K562 (cell line): ENCODE results near the gene PARD3. TPM values are rescaled to one million over a fixed set of nuclear protein-coding genes. Genes with fewer than 3 reads are reported as not detected.
A peak's percentile ranks its signal among the peaks of the same experiment; 100 is the strongest.

Source experiments
- ATAC-seq: fragments of 200-7000 bp; cut with Tn5 transposase; 3 replicates; pipeline ENCODE4 v1.9.1; 2020; ENCODE audit warnings: moderate library complexity
- BruUV-seq: library from RNA; stranded (reverse); fragments of 400-500 nt; replicated peaks from 2 replicates; lab custom pipeline; 2021; lab: Mats Ljungman, UMichigan
- CTCF ChIA-PET: fragments of 300-600 bp; formaldehyde crosslinking; extraction: SDS; loops from one replicate; lab custom pipeline; 2021; ENCODE audit warnings: low intra/inter-chr PET ratio; lab: Yijun Ruan, JAX
- POLR2A ChIA-PET: fragments of 300-600, 350-650 bp; sonication (Branson Sonifier 250); formaldehyde crosslinking; extraction: SDS; loops from one replicate; lab custom pipeline; 2021; ENCODE audit warnings: antibody characterized with exemption, inconsistent platforms; lab: Yijun Ruan, JAX
- DNase-seq, 4 experiments: peaks; one replicate each; pipeline versions ENCODE4 v3.0.0 to v3.0.0-alpha.2; 2011 to 2018; ENCODE audit warnings: low spot score in 3 of 4, mixed read lengths in 3 of 4; ENCODE audit errors: extremely low read depth in 1 of 4
- FAIRE-seq: peaks from 2 replicates; lab custom pipeline; 2011; peaks lifted over from hg19 to GRCh38; lab: Jason Lieb, UNC
- H2AFZ ChIP-seq: 2 replicates; pipeline ENCODE4 v1.6.0; 2011; ENCODE audit warnings: low read depth, low read length, control low read depth, inconsistent platforms
- H3K27ac ChIP-seq: fragments of 200-600 bp; 3 replicates; pipeline ENCODE4 v1.8.0; 2011; ENCODE audit warnings: low read depth, mild to moderate bottlenecking, control low read depth, inconsistent platforms, low read length, moderate library complexity, mixed read lengths; ENCODE audit errors: extremely low read depth
- H3K27me3 ChIP-seq, 2 experiments: fragments of 300-600 bp in 1 of 2; 2 replicates in 1 of 2; 3 replicates in 1 of 2; pipeline versions ENCODE4 v1.6.0 to v1.8.0; 2011; ENCODE audit warnings: inconsistent platforms in 2 of 2, low read length in 2 of 2, mild to moderate bottlenecking in 1 of 2, mixed read lengths in 1 of 2, moderate library complexity in 1 of 2; ENCODE audit not compliant: control insufficient read depth in 2 of 2, insufficient read depth in 2 of 2
- H3K36me3 ChIP-seq: fragments of 300-600 bp; 3 replicates; pipeline ENCODE4 v1.8.0; 2011; ENCODE audit warnings: mild to moderate bottlenecking, low read length, inconsistent platforms; ENCODE audit not compliant: control insufficient read depth, insufficient read depth
- H3K4me1 ChIP-seq, 2 experiments: fragments of 200-600 bp in 1 of 2; replicated peaks in 1 of 2; 2 replicates in 1 of 2; 3 replicates in 1 of 2; pipeline versions ENCODE4 v1.5.1 to v1.8.0; 2011; ENCODE audit warnings: inconsistent platforms in 2 of 2, low read length in 2 of 2, mild to moderate bottlenecking in 1 of 2, mixed read lengths in 1 of 2, moderate library complexity in 1 of 2; ENCODE audit not compliant: control insufficient read depth in 2 of 2, insufficient read depth in 2 of 2
- H3K4me2 ChIP-seq: 2 replicates; pipeline ENCODE4 v1.6.1; 2011; ENCODE audit warnings: low read length, control low read depth, inconsistent platforms, mixed read lengths; ENCODE audit not compliant: insufficient read depth
- H3K4me3 ChIP-seq: fragments of 200-600 bp; sonication (generic), shearing (Covaris generic); 2 replicates; pipeline ENCODE4 v1.5.1; 2016; ENCODE audit warnings: control low read depth, inconsistent platforms
- H3K79me2 ChIP-seq: fragments of 200-600 bp; 3 replicates; pipeline ENCODE4 v1.8.0; 2011; ENCODE audit warnings: low read length, inconsistent platforms; ENCODE audit not compliant: control insufficient read depth, insufficient read depth
- H3K9ac ChIP-seq, 2 experiments: 2 replicates each; pipeline versions ENCODE4 v1.6.0 to v1.6.1; 2011; ENCODE audit warnings: low read depth in 2 of 2, low read length in 2 of 2, control low read depth in 1 of 2, inconsistent platforms in 1 of 2, mild to moderate bottlenecking in 1 of 2, mixed read lengths in 1 of 2; ENCODE audit not compliant: insufficient read depth in 1 of 2
- H3K9me1 ChIP-seq: one replicate; pipeline ENCODE4 v1.6.0; 2011; ENCODE audit warnings: inconsistent platforms, mild to moderate bottlenecking, low read length, moderate library complexity; ENCODE audit not compliant: control insufficient read depth, insufficient read depth
- H3K9me3 ChIP-seq: replicated peaks from 2 replicates; pipeline ENCODE4 v1.5.1; 2011; ENCODE audit warnings: low read depth, low read length, inconsistent platforms; ENCODE audit not compliant: control insufficient read depth, insufficient read depth
- H4K20me1 ChIP-seq: replicated peaks from 2 replicates; pipeline ENCODE4 v1.6.1; 2011; ENCODE audit warnings: low read length, inconsistent platforms, mixed read lengths; ENCODE audit not compliant: control insufficient read depth, insufficient read depth
- ATF3 ChIP-seq, 2 experiments: fragments of 450-650 bp in 1 of 2; sonication (generic) in 1 of 2; formaldehyde crosslinking in 1 of 2; IDR thresholded peaks in 1 of 2; conservative IDR thresholded peaks in 1 of 2; 2 replicates each; pipeline versions ENCODE4 v1.6.1 to v1.8.1; 2016 to 2023; ENCODE audit warnings: mild to moderate bottlenecking in 2 of 2, moderate library complexity in 2 of 2, inconsistent platforms in 1 of 2, missing genetic modification reagents in 1 of 2
- CBFB ChIP-seq: sonication (generic); formaldehyde crosslinking; IDR thresholded peaks from 2 replicates; pipeline ENCODE4 v1.4.0; 2020; ENCODE audit warnings: mild to moderate bottlenecking, missing genetic modification reagents
- CEBPG ChIP-seq, 3 experiments: fragments of 200-800 bp in 1 of 3; sonication (Bioruptor generic) in 1 of 3; sonication (generic) in 1 of 3; formaldehyde crosslinking in 1 of 3; IDR thresholded peaks in 2 of 3; conservative IDR thresholded peaks in 1 of 3; 2 replicates each; pipeline versions ENCODE4 v1.6.1 to v1.8.0; 2016 to 2022; ENCODE audit warnings: missing compliant biosample characterization in 2 of 3, missing genetic modification characterization in 2 of 3, mild to moderate bottlenecking in 1 of 3, missing genetic modification reagents in 1 of 3
- MAZ ChIP-seq, 2 experiments: fragments of 450-650 bp in 1 of 2; sonication (generic) in 1 of 2; formaldehyde crosslinking; IDR thresholded peaks in 1 of 2; conservative IDR thresholded peaks in 1 of 2; 2 replicates each; pipeline versions ENCODE4 v1.4.0 to v1.5.0; 2020; ENCODE audit warnings: mild to moderate bottlenecking in 1 of 2, missing genetic modification reagents in 1 of 2
- TBL1XR1 ChIP-seq, 2 experiments: IDR thresholded peaks; 2 replicates each; pipeline ENCODE4 v1.6.1; 2012; ENCODE audit warnings: improper control_type of control experiment in 2 of 2, low read length in 2 of 2, mild to moderate bottlenecking in 1 of 2
- TSHZ1 ChIP-seq: fragments of 250-450 bp; sonication (Bioruptor Pico); IDR thresholded peaks from 2 replicates; pipeline ENCODE4 v1.4.0; 2020; ENCODE audit warnings: mild to moderate bottlenecking, moderate library complexity
- WGBS: fragments of 100-300 bp; shearing (Covaris generic); methylation state at CpG from one replicate; pipeline ENCODE4 v1.1.6; 2016; ENCODE audit warnings: low coverage, mixed read lengths; ENCODE audit not compliant: insufficient coverage; ENCODE audit errors: missing lambda C conversion rate; 5-methylcytosine and 5-hydroxymethylcytosine counted together
- in situ Hi-C: fragments of 300-500 bp; cut with MboI; formaldehyde crosslinking; loops from 4 replicates; pipeline ENCODE4 v1.15.0; 2018; ENCODE audit warnings: inconsistent platforms, mixed read lengths
- intact Hi-C: fragments of 100-400 bp; cut with micrococcal nuclease; formaldehyde crosslinking; loops from 2 replicates; pipeline ENCODE4 v1.14.2; 2022
- polyA plus RNA-seq, 8 experiments: library from polyadenylated mRNA; depleted of rRNA in 4 of 8; stranded (reverse) in 5 of 8; unstranded in 3 of 8; fragments of >200 nt; fragmentation: Nextera tagmentation in 2 of 8; fragmentation: Illumina TruSeq in 1 of 8; extraction: Ambion mirVana in 2 of 8; extraction: Trizol in 1 of 8; gene quantifications; 2 replicates each; pipeline versions ENCODE4 v1.2.1 to v1.2.3, GENCODE V29; 2011 to 2014; ENCODE audit warnings: inconsistent platforms in 1 of 8, missing spikeins in 1 of 8
- total RNA-seq, 7 experiments: library from RNA; depleted of rRNA in 6 of 7; stranded (reverse); fragments of >200 nt in 6 of 7; fragmentation: Illumina TruSeq in 2 of 7; extraction: Trizol in 2 of 7; gene quantifications; 2 replicates each; pipeline versions ENCODE4 v1.2.1 to v1.2.3, GENCODE V29; 2011 to 2021; ENCODE audit warnings: low replicate concordance in 1 of 7

PARD3 gene
- total and polyA plus RNA-seq, 9 of the 15 experiments (the other 6 are each of a cell fraction or from before 2014, with no cell fraction given), result 2.7 to 11.7 (median 7.7) TPM

GRCh38 chr10:34682580-34682979, 132.5 kb downstream of the PARD3 start:
- 38% methylated on average over 7 of the region's 7 CpGs for WGBS

More at GRCh38 chr10:34682580-34682979, 132.5 kb downstream of the PARD3 start:
- peaks cover 3% of the 10 kb centered on the region; the same call in 1 of the 2 replicates for H4K20me1 ChIP-seq
- H3K9me1 ChIP-seq, result no peaks in the 10 kb centered on the region
- no TSS peak for BruUV-seq
- H3K4me2 ChIP-seq, result no peak overlapping the region
- no peak for DNase-seq
- FAIRE-seq, result no peak
- H3K79me2 ChIP-seq, result no peaks in the 10 kb centered on the region
- no peaks in the 10 kb centered on the region for H3K36me3 ChIP-seq
- intact Hi-C loops, result no loop called here
- H3K27me3 ChIP-seq, result no peaks in the 10 kb centered on the region
- no peaks in the 10 kb centered on the region for H3K9me3 ChIP-seq
- no peak overlapping the region for H3K9ac ChIP-seq
- no peak overlapping the region for H2AFZ ChIP-seq
- no peak overlapping the region for H3K4me3 ChIP-seq
- TF ChIP-seq CEBPG (CRISPR knock-in tag; IDR thresholded peaks at IDR 0.05) (peak; percentile 73), CEBPG (tag; conservative IDR thresholded peaks at IDR 0.05 in 1 of 2, IDR thresholded peaks at IDR 0.05 in 1 of 2) (0 out of 4 replicates have a peak, but pooled peaks of 1 of the 2 experiments have one; percentile 18), ATF3 (IDR thresholded peaks at IDR 0.05) (peak; percentile 44), ATF3 (CRISPR knock-in tag; conservative IDR thresholded peaks at IDR 0.05) (no peak), TBL1XR1 (IDR thresholded peaks at IDR 0.05; ENCODE audit: low read length in 2 of 2) (no peak), CBFB (CRISPR knock-in tag) (no peak), MAZ (CRISPR knock-in tag; conservative IDR thresholded peaks at IDR 0.05 in 1 of 2, IDR thresholded peaks at IDR 0.05 in 1 of 2) (no peak), TSHZ1 (CRISPR knock-in tag) (no peak)
- ChIA-PET CTCF (interaction anchor here (0.6 kb wide), 1 partner anchor 196 kb away, joined by 4 read pairs; no protein-coding TSS in a partner anchor), POLR2A (no interaction called here)
- no peak overlapping the region for H3K27ac ChIP-seq
- ATAC-seq, result no peak
- H3K4me1 ChIP-seq, result no peaks in the 10 kb centered on the region; a peak in 1 of 5 replicates
- in situ Hi-C loops, result no loop called here
